HEK293 (cell line): Measurements from ENCODE around the gene KCNK2.

Experiments
- CTCF ChIA-PET: fragments of 350-600 bp; formaldehyde crosslinking; extraction: SDS; loops from one replicate; lab custom pipeline; 2021; ENCODE audit warnings: antibody characterized with exemption; lab: Yijun Ruan, JAX
- POLR2A ChIA-PET: fragments of 300-600 bp; formaldehyde crosslinking; extraction: SDS; loops from one replicate; lab custom pipeline; 2020; ENCODE audit warnings: antibody characterized with exemption, inconsistent platforms; lab: Yijun Ruan, JAX
- H3K27ac ChIP-seq: fragments of 200-500 bp; sonication (Bioruptor generic); 2 replicates; pipeline ENCODE4 v1.5.1; 2014; ENCODE audit warnings: low read depth, low read length, control low read depth, inconsistent platforms; ENCODE audit errors: extremely low read depth
- H3K36me3 ChIP-seq, 2 experiments: fragments of 200-500 bp in 1 of 2; sonication (Bioruptor generic) in 1 of 2; 1 replicate in 1 of 2; 2 replicates in 1 of 2; pipeline ENCODE4 v1.5.1; 2014 to 2017; ENCODE audit warnings: inconsistent platforms in 2 of 2, low read length in 2 of 2; ENCODE audit not compliant: control insufficient read depth in 2 of 2, insufficient read depth in 1 of 2
- H3K4me1 ChIP-seq: fragments of 200-500 bp; sonication (Bioruptor generic); 2 replicates; pipeline ENCODE4 v1.5.1; 2014; ENCODE audit warnings: mild to moderate bottlenecking, low read length, inconsistent platforms; ENCODE audit not compliant: control insufficient read depth, insufficient read depth
- H3K4me3 ChIP-seq: 2 replicates; pipeline ENCODE4 v1.5.1; 2011; ENCODE audit warnings: low read depth, mild to moderate bottlenecking, control low read depth, low read length, moderate library complexity
- H3K9me3 ChIP-seq: fragments of 200-500 bp; sonication (Bioruptor generic); 2 replicates; pipeline ENCODE4 v1.5.1; 2014; ENCODE audit warnings: low read depth, low read length, inconsistent platforms; ENCODE audit not compliant: control insufficient read depth, insufficient read depth
- FEZF1 ChIP-seq: fragments of 450-650 bp; formaldehyde crosslinking; IDR thresholded peaks from 2 replicates; pipeline ENCODE4 v1.5.1; 2016; ENCODE audit warnings: missing biosample characterization, missing genetic modification characterization
- PRDM1 ChIP-seq: fragments of 450-650 bp; formaldehyde crosslinking; IDR thresholded peaks from 2 replicates; pipeline ENCODE4; 2016; ENCODE audit warnings: missing biosample characterization, missing genetic modification characterization
- ZFP37 ChIP-seq: fragments of 450-650 bp; formaldehyde crosslinking; IDR thresholded peaks from 2 replicates; pipeline ENCODE4 v1.5.1; 2016; ENCODE audit warnings: missing biosample characterization, missing genetic modification characterization
- ZNF549 ChIP-seq: fragments of 450-650 bp; IDR thresholded peaks from 2 replicates; pipeline ENCODE4 v1.5.1; 2018; ENCODE audit warnings: missing biosample characterization, missing genetic modification characterization, mild to moderate bottlenecking, inconsistent platforms, moderate library complexity
- ZNF654 ChIP-seq: fragments of 450-650 bp; formaldehyde crosslinking; IDR thresholded peaks from 2 replicates; pipeline ENCODE4 v1.5.1; 2016; ENCODE audit warnings: low read depth, missing biosample characterization, missing genetic modification characterization
- ZNF664 ChIP-seq: fragments of 450-650 bp; formaldehyde crosslinking; IDR thresholded peaks from 2 replicates; pipeline ENCODE4 v1.5.1; 2016; ENCODE audit warnings: missing biosample characterization, missing genetic modification characterization
- TF ChIP-seq, protein P1 (sequence below): fragments of 450-650 bp; formaldehyde crosslinking; IDR thresholded peaks from 2 replicates; pipeline ENCODE4 v1.5.0; 2017; ENCODE audit warnings: missing biosample characterization, missing genetic modification characterization, borderline replicate concordance
- TF ChIP-seq, protein P2 (sequence below): fragments of 450-650 bp; formaldehyde crosslinking; IDR thresholded peaks from 2 replicates; pipeline ENCODE4 v1.5.1; 2017; ENCODE audit warnings: missing biosample characterization, mild to moderate bottlenecking, missing genetic modification characterization, moderate library complexity
- TF ChIP-seq, protein P3 (sequence below): fragments of 450-650 bp; formaldehyde crosslinking; IDR thresholded peaks from 2 replicates; pipeline ENCODE4 v1.5.1; 2016; ENCODE audit warnings: missing biosample characterization, missing genetic modification characterization
- TF ChIP-seq, protein P4 (sequence below): sonication (generic); formaldehyde crosslinking; IDR thresholded peaks from 2 replicates; pipeline ENCODE4 v1.8.1; 2022; ENCODE audit warnings: mild to moderate bottlenecking, moderate library complexity, missing genetic modification reagents
- TF ChIP-seq, protein P5 (sequence below): fragments of 450-650 bp; formaldehyde crosslinking; IDR thresholded peaks from 2 replicates; pipeline ENCODE4 v1.5.1; 2016; ENCODE audit warnings: missing biosample characterization, missing genetic modification characterization, low read depth

KCNK2 gene

DNA sequence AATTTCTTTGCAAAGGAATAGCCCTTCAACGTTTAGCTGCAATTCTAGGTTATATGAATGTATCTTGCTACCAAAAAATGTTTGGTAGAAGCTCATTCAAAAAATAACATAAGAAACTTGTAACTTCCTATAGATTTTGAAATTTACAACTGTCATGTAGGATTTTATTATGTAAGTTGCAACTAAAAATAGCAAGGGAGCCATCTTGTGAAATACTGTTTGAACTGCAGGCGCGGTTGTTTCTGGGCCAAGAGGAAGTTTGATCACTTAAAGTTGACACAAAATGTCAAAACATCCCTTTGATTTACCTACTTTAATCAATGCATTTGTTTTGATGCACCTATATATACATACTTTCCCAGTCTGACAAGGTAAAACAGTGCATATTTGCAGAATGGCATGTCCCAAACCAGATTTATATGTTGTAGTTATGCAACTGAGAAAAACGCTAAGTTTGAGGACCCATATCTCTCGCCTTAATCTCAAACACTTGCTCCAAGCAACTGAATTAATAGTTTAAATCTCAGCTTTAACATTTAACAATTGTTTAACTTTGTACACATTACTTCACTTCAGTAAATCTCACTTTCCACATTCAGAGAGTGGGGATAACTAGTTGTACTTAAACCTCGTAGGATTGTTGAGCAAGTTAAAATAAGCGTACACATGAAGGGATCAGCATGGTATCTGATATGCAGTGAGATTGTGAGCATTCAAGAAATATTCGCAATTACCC, 63.9 kb downstream of the KCNK2 start:
- CTCF ChIA-PET: interaction anchor here (0.6 to 1.4 kb wide), 7 partner anchors 22 to 936 kb away, joined by 3 to 5 read pairs (median 3); no protein-coding TSS in a partner anchor
- H3K4me3 ChIP-seq: no peak overlapping the region
- TF ChIP-seq ZNF654 (tag by site-specific recombination) (peak; percentile 36), FEZF1 (tag by site-specific recombination) (no peak), ZFP37 (tag by site-specific recombination) (no peak), PRDM1 (tag by site-specific recombination) (no peak)
- TF ChIP-seq, protein P1, sequence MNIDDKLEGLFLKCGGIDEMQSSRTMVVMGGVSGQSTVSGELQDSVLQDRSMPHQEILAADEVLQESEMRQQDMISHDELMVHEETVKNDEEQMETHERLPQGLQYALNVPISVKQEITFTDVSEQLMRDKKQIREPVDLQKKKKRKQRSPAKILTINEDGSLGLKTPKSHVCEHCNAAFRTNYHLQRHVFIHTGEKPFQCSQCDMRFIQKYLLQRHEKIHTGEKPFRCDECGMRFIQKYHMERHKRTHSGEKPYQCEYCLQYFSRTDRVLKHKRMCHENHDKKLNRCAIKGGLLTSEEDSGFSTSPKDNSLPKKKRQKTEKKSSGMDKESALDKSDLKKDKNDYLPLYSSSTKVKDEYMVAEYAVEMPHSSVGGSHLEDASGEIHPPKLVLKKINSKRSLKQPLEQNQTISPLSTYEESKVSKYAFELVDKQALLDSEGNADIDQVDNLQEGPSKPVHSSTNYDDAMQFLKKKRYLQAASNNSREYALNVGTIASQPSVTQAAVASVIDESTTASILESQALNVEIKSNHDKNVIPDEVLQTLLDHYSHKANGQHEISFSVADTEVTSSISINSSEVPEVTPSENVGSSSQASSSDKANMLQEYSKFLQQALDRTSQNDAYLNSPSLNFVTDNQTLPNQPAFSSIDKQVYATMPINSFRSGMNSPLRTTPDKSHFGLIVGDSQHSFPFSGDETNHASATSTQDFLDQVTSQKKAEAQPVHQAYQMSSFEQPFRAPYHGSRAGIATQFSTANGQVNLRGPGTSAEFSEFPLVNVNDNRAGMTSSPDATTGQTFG (tag by site-specific recombination): no peak
- POLR2A ChIA-PET: no interaction called here
- H3K27ac ChIP-seq: no peak overlapping the region
- no peaks in the 10 kb centered on the region for H3K4me1 ChIP-seq
- no peaks in the 10 kb centered on the region for H3K9me3 ChIP-seq
- H3K36me3 ChIP-seq: no peaks in the 10 kb centered on the region

DNA sequence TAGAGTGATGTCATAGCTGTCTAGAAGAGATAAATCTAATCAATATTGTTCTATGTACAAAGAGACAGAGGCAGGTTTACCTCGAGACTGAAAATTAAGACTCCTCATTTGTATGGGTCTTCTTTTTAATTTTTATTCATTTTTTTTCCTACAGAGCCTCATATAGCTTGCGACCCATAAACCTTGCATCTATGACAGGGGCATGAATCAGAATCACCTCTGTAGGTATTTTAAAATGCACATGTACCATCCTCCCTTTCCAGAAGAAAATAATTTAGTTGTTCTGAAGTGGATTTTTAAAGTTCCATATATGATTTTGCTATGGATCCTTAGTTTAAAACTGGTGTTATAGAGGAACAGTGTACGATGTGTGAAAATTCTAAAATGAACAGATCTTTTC, 64.5 kb downstream of the KCNK2 start:
- POLR2A ChIA-PET: no interaction called here
- TF ChIP-seq, protein P2, sequence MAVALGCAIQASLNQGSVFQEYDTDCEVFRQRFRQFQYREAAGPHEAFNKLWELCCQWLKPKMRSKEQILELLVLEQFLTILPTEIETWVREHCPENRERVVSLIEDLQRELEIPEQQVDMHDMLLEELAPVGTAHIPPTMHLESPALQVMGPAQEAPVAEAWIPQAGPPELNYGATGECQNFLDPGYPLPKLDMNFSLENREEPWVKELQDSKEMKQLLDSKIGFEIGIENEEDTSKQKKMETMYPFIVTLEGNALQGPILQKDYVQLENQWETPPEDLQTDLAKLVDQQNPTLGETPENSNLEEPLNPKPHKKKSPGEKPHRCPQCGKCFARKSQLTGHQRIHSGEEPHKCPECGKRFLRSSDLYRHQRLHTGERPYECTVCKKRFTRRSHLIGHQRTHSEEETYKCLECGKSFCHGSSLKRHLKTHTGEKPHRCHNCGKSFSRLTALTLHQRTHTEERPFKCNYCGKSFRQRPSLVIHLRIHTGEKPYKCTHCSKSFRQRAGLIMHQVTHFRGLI: no peak
- TF ChIP-seq ZNF549 (tag by site-specific recombination): no peak
- TF ChIP-seq, protein P3, sequence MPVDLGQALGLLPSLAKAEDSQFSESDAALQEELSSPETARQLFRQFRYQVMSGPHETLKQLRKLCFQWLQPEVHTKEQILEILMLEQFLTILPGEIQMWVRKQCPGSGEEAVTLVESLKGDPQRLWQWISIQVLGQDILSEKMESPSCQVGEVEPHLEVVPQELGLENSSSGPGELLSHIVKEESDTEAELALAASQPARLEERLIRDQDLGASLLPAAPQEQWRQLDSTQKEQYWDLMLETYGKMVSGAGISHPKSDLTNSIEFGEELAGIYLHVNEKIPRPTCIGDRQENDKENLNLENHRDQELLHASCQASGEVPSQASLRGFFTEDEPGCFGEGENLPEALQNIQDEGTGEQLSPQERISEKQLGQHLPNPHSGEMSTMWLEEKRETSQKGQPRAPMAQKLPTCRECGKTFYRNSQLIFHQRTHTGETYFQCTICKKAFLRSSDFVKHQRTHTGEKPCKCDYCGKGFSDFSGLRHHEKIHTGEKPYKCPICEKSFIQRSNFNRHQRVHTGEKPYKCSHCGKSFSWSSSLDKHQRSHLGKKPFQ: no peak
- TF ChIP-seq, protein P4, sequence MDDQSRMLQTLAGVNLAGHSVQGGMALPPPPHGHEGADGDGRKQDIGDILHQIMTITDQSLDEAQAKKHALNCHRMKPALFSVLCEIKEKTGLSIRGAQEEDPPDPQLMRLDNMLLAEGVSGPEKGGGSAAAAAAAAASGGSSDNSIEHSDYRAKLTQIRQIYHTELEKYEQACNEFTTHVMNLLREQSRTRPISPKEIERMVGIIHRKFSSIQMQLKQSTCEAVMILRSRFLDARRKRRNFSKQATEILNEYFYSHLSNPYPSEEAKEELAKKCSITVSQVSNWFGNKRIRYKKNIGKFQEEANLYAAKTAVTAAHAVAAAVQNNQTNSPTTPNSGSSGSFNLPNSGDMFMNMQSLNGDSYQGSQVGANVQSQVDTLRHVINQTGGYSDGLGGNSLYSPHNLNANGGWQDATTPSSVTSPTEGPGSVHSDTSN (CRISPR knock-in tag): no peak
- TF ChIP-seq ZNF664 (tag by site-specific recombination): no peak
- TF ChIP-seq, protein P5, sequence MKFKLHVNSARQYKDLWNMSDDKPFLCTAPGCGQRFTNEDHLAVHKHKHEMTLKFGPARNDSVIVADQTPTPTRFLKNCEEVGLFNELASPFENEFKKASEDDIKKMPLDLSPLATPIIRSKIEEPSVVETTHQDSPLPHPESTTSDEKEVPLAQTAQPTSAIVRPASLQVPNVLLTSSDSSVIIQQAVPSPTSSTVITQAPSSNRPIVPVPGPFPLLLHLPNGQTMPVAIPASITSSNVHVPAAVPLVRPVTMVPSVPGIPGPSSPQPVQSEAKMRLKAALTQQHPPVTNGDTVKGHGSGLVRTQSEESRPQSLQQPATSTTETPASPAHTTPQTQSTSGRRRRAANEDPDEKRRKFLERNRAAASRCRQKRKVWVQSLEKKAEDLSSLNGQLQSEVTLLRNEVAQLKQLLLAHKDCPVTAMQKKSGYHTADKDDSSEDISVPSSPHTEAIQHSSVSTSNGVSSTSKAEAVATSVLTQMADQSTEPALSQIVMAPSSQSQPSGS (tag by site-specific recombination): peak; percentile 32; the same call in 1 of the 2 replicates

More for the DNA sequence above, 64.5 kb downstream of the KCNK2 start:
- no peak overlapping the region for H3K4me3 ChIP-seq
- H3K27ac ChIP-seq: no peak overlapping the region
- H3K4me1 ChIP-seq: no peaks in the 10 kb centered on the region
- H3K36me3 ChIP-seq: no peaks in the 10 kb centered on the region
- CTCF ChIA-PET: interaction anchor here (0.9 to 1.4 kb wide), 4 partner anchors 23 to 470 kb away, joined by 3 to 5 read pairs (median 4); no protein-coding TSS in a partner anchor
- H3K9me3 ChIP-seq: no peaks in the 10 kb centered on the region
